Measurements from ENCODE around the gene CUL4A. TPM values are rescaled to one million over a fixed set of nuclear protein-coding genes. Genes with fewer than 3 reads are reported as not detected.

Gene CUL4A
- total RNA-seq, 6 experiments from 2014 or later: 90.5 to 104 (median 97.0) TPM

- Mint-ChIP-seq H3K9me3 (no peaks in the 10 kb centered on the region), H3K4me1 (ENCODE audit: low read depth) (peaks cover 22% of the 10 kb centered on the region), H3K27me3 (ENCODE audit: insufficient read depth) (peaks cover 4% of the 10 kb centered on the region; the same call in 1 of the 2 replicates), H3K27ac (no peak overlapping the region), H3K4me3 (no peak overlapping the region), H3K36me3 (ENCODE audit: low read depth) (peaks cover 73% of the 10 kb centered on the region)
- DNase-seq: no peak
- no peak for TF ChIP-seq CTCF (IDR thresholded peaks at IDR 0.05)
These were observed 39.8 kb upstream of the CUL4A start for GRCh38 chr13:113169277-113170272.

GRCh38 chr13:113170511-113170910, 38.9 kb upstream of the CUL4A start:
- H3K36me3 Mint-ChIP-seq (ENCODE audit: low read depth): peaks cover 72% of the 10 kb centered on the region

GRCh38 chr13:113171250-113172125, 37.9 kb upstream of the CUL4A start:
- no peak for DNase-seq
- Mint-ChIP-seq H3K36me3 (ENCODE audit: low read depth) (peaks cover 80% of the 10 kb centered on the region), H3K9me3 (no peaks in the 10 kb centered on the region), H3K27ac (no peak overlapping the region), H3K4me3 (no peak overlapping the region), H3K4me1 (ENCODE audit: low read depth) (peaks cover 12% of the 10 kb centered on the region), H3K27me3 (ENCODE audit: insufficient read depth) (peaks cover 2% of the 10 kb centered on the region; the same call in 1 of the 2 replicates)
- TF ChIP-seq CTCF (IDR thresholded peaks at IDR 0.05): no peak

More at GRCh38 chr13:113170511-113170910, 38.9 kb upstream of the CUL4A start:
- TF ChIP-seq CTCF (IDR thresholded peaks at IDR 0.05): no peak
- peaks cover 16% of the 10 kb centered on the region for H3K4me1 Mint-ChIP-seq (ENCODE audit: low read depth)
- H3K27ac Mint-ChIP-seq: no peak overlapping the region; the same call in 1 of the 2 replicates
- no peaks in the 10 kb centered on the region for H3K9me3 Mint-ChIP-seq
- H3K4me3 Mint-ChIP-seq: no peak overlapping the region
- peaks cover 2% of the 10 kb centered on the region; the same call in 1 of the 2 replicates for H3K27me3 Mint-ChIP-seq (ENCODE audit: insufficient read depth)
- DNase-seq: no peak

GRCh38 chr13:113172419-113172926, 36.9 kb upstream of the CUL4A start:
- Mint-ChIP-seq H3K36me3 (ENCODE audit: low read depth) (peaks cover 72% of the 10 kb centered on the region), H3K9me3 (no peaks in the 10 kb centered on the region), H3K4me3 (no peak overlapping the region), H3K27ac (no peak overlapping the region; the same call in 1 of the 2 replicates), H3K27me3 (ENCODE audit: insufficient read depth) (peaks cover 2% of the 10 kb centered on the region; the same call in 1 of the 2 replicates), H3K4me1 (ENCODE audit: low read depth) (peaks cover 14% of the 10 kb centered on the region)
- DNase-seq: no peak
- TF ChIP-seq CTCF (IDR thresholded peaks at IDR 0.05): no peak

- Mint-ChIP-seq H3K27ac (peak overlapping the region; percentile 82), H3K4me3 (peak overlapping the region; percentile 66), H3K27me3 (ENCODE audit: insufficient read depth) (peaks cover 2% of the 10 kb centered on the region; the same call in 1 of the 2 replicates), H3K4me1 (ENCODE audit: low read depth) (peaks cover 52% of the 10 kb centered on the region), H3K36me3 (ENCODE audit: low read depth) (peaks cover 65% of the 10 kb centered on the region), H3K9me3 (no peaks in the 10 kb centered on the region)
- DNase-seq: no peak
- no peak for TF ChIP-seq CTCF (IDR thresholded peaks at IDR 0.05)
These were observed 33.1 kb upstream of the CUL4A start for GRCh38 chr13:113176280-113176679.

Measured in HFFc6 (cell line).